MM.1S (cell line): ENCODE data around the gene TNRC18.

Experiments
- CTCF ChIP-seq: fragments of 300-600 bp; sonication (generic); IDR thresholded peaks from 2 replicates; pipeline ENCODE4 v1.5.1; 2016; ENCODE audit warnings: antibody characterized with exemption, low read length, mixed read lengths
- EZH2 ChIP-seq: fragments of 300-600 bp; sonication (generic); optimal IDR thresholded peaks from 2 replicates; pipeline ENCODE3; 2017; ENCODE audit warnings: low read depth, mild to moderate bottlenecking, antibody characterized with exemption, low read length, mixed read lengths

GRCh38 chr7:5445981-5446594 is 22.5 kb upstream of the TNRC18 start:
- TF ChIP-seq CTCF (no peak), EZH2 (no peak)
